K562 (cell line): ENCODE data around the gene SMIM30. TPM values are rescaled to one million over a fixed set of nuclear protein-coding genes. Genes with fewer than 3 reads are reported as not detected.

ENCODE experiments used
- ASH1L ChIP-seq: fragments of 450-650 bp; IDR thresholded peaks from 2 replicates; pipeline ENCODE4 v1.6.1; 2018; ENCODE audit warnings: borderline replicate concordance, mild to moderate bottlenecking, low read depth; ENCODE audit not compliant: partially characterized antibody
- CREB1 ChIP-seq, 2 experiments: sonication (generic) in 1 of 2; formaldehyde crosslinking in 1 of 2; IDR thresholded peaks; 2 replicates each; pipeline versions ENCODE4 v1.6.1 to v1.8.0; 2012 to 2022; ENCODE audit warnings: inconsistent platforms in 1 of 2, mild to moderate bottlenecking in 1 of 2, missing genetic modification reagents in 1 of 2, moderate library complexity in 1 of 2
- DNMT1 ChIP-seq: fragments of 450-650 bp; IDR thresholded peaks from 2 replicates; pipeline ENCODE4 v1.6.1; 2016; ENCODE audit warnings: antibody characterized with exemption, mild to moderate bottlenecking
- ESRRA ChIP-seq: fragments of 450-650 bp; IDR thresholded peaks from 2 replicates; pipeline ENCODE4 v1.6.1; 2014; ENCODE audit warnings: low read depth, mild to moderate bottlenecking, moderate library complexity, borderline replicate concordance
- FOXK2 ChIP-seq, 2 experiments: fragments of 450-650 bp; IDR thresholded peaks in 1 of 2; conservative IDR thresholded peaks in 1 of 2; 2 replicates each; pipeline ENCODE4 v1.6.1; 2016; ENCODE audit warnings: low read depth in 2 of 2, mild to moderate bottlenecking in 1 of 2
- GABPB1 ChIP-seq: sonication (generic); formaldehyde crosslinking; IDR thresholded peaks from 2 replicates; pipeline ENCODE4 v1.8.0; 2022; ENCODE audit warnings: mild to moderate bottlenecking, missing genetic modification reagents
- HDAC2 ChIP-seq: fragments of 450-650 bp; IDR thresholded peaks from 2 replicates; pipeline ENCODE4 v1.6.1; 2016; ENCODE audit warnings: mild to moderate bottlenecking
- L3MBTL2 ChIP-seq: fragments of 450-650 bp; IDR thresholded peaks from 2 replicates; pipeline ENCODE4 v1.6.1; 2016; ENCODE audit warnings: mild to moderate bottlenecking, moderate library complexity
- MAFK ChIP-seq: IDR thresholded peaks from 2 replicates; pipeline ENCODE4 v1.6.1; 2011; ENCODE audit warnings: low read length, improper control_type of control experiment
- RNF2 ChIP-seq: sonication (generic); IDR thresholded peaks from 2 replicates; pipeline ENCODE4 v1.6.1; 2016
- TAL1 ChIP-seq: fragments of 450-650 bp; IDR thresholded peaks from 2 replicates; pipeline ENCODE4 v1.6.1; 2016; ENCODE audit warnings: mild to moderate bottlenecking
- polyA plus RNA-seq, 8 experiments: library from polyadenylated mRNA; depleted of rRNA in 4 of 8; stranded (reverse) in 5 of 8; unstranded in 3 of 8; fragments of >200 nt; fragmentation: Nextera tagmentation in 2 of 8; fragmentation: Illumina TruSeq in 1 of 8; extraction: Ambion mirVana in 2 of 8; extraction: Trizol in 1 of 8; gene quantifications; 2 replicates each; pipeline versions ENCODE4 v1.2.1 to v1.2.3, GENCODE V29; 2011 to 2014; ENCODE audit warnings: inconsistent platforms in 1 of 8, missing spikeins in 1 of 8
- total RNA-seq, 7 experiments: library from RNA; depleted of rRNA in 6 of 7; stranded (reverse); fragments of >200 nt in 6 of 7; fragmentation: Illumina TruSeq in 2 of 7; extraction: Trizol in 2 of 7; gene quantifications; 2 replicates each; pipeline versions ENCODE4 v1.2.1 to v1.2.3, GENCODE V29; 2011 to 2021; ENCODE audit warnings: low replicate concordance in 1 of 7
- TF ChIP-seq, protein P1 (sequence below), 2 experiments: fragments of 450-650 bp; IDR thresholded peaks; 2 replicates each; pipeline ENCODE4 v1.6.1; 2016; ENCODE audit warnings: mild to moderate bottlenecking in 2 of 2, borderline replicate concordance in 1 of 2, low read depth in 1 of 2, moderate library complexity in 1 of 2
- TF ChIP-seq, protein P2 (sequence below), 3 experiments: fragments of 200-800 bp in 1 of 3; sonication (Bioruptor generic) in 1 of 3; sonication (generic) in 1 of 3; formaldehyde crosslinking in 1 of 3; IDR thresholded peaks; 2 replicates each; pipeline versions ENCODE4 v1.6.1 to v1.8.0; 2016 to 2022; ENCODE audit warnings: mild to moderate bottlenecking in 2 of 3, missing compliant biosample characterization in 2 of 3, missing genetic modification characterization in 2 of 3, missing genetic modification reagents in 1 of 3
- TF ChIP-seq, protein P3 (sequence below): IDR thresholded peaks from 2 replicates; pipeline ENCODE4 v1.6.1; 2012; ENCODE audit warnings: low read depth, low read length, improper control_type of control experiment, borderline replicate concordance

Gene SMIM30
- total and polyA plus RNA-seq, 9 of the 15 experiments (the other 6 are each of a cell fraction or from before 2014, with no cell fraction given), result 161 to 891 (median 316) TPM

DNA sequence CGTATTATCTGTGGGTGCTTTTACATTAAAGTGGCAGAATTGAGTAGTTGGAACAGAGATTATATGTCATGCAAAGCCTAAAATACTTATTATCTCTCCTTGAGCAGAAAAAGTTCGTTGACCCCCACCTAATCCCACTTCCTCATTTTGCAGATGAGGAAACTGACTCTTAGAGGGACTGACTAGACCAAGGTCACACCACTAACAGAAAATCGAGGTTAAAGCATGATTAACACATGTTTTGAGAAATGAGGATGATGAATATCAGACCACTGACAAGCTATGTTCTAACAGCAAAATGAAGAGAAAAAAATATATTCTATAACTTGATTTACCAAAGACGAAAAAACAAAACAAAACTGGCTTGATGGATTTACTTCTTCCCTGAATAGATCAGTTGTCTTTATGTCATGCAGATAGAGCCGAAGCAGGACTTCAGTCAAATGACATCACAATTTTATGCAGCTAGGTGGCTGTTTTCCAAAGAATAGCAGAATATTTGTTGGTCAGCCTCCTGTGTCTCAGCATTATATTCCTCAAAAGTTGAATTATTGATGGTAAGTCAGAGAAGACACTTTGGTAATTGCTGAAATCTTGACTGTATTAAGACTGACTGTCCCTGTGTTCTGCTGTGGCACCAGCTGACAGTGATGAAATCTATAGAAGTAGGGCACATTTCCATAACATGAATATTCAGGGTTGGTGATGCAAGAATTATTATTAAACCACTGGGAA is 24.2 kb upstream of the SMIM30 start (continued):
- peak; percentile 95 for TF ChIP-seq HDAC2
- TF ChIP-seq ASH1L, result peak; percentile 45
- peak; percentile 2; the same call in 1 of the 2 replicates for TF ChIP-seq MAFK
- TF ChIP-seq GABPB1 (CRISPR knock-in tag), result no peak
- TF ChIP-seq CREB1 (IDR thresholded peaks at IDR 0.05), result peak; percentile 60
- no peak for TF ChIP-seq CREB1 (CRISPR knock-in tag; IDR thresholded peaks at IDR 0.05)
- TF ChIP-seq TAL1, result peak; percentile 83
- TF ChIP-seq DNMT1, result no peak
- TF ChIP-seq ESRRA, result peak; percentile 96
- TF ChIP-seq, protein P1, sequence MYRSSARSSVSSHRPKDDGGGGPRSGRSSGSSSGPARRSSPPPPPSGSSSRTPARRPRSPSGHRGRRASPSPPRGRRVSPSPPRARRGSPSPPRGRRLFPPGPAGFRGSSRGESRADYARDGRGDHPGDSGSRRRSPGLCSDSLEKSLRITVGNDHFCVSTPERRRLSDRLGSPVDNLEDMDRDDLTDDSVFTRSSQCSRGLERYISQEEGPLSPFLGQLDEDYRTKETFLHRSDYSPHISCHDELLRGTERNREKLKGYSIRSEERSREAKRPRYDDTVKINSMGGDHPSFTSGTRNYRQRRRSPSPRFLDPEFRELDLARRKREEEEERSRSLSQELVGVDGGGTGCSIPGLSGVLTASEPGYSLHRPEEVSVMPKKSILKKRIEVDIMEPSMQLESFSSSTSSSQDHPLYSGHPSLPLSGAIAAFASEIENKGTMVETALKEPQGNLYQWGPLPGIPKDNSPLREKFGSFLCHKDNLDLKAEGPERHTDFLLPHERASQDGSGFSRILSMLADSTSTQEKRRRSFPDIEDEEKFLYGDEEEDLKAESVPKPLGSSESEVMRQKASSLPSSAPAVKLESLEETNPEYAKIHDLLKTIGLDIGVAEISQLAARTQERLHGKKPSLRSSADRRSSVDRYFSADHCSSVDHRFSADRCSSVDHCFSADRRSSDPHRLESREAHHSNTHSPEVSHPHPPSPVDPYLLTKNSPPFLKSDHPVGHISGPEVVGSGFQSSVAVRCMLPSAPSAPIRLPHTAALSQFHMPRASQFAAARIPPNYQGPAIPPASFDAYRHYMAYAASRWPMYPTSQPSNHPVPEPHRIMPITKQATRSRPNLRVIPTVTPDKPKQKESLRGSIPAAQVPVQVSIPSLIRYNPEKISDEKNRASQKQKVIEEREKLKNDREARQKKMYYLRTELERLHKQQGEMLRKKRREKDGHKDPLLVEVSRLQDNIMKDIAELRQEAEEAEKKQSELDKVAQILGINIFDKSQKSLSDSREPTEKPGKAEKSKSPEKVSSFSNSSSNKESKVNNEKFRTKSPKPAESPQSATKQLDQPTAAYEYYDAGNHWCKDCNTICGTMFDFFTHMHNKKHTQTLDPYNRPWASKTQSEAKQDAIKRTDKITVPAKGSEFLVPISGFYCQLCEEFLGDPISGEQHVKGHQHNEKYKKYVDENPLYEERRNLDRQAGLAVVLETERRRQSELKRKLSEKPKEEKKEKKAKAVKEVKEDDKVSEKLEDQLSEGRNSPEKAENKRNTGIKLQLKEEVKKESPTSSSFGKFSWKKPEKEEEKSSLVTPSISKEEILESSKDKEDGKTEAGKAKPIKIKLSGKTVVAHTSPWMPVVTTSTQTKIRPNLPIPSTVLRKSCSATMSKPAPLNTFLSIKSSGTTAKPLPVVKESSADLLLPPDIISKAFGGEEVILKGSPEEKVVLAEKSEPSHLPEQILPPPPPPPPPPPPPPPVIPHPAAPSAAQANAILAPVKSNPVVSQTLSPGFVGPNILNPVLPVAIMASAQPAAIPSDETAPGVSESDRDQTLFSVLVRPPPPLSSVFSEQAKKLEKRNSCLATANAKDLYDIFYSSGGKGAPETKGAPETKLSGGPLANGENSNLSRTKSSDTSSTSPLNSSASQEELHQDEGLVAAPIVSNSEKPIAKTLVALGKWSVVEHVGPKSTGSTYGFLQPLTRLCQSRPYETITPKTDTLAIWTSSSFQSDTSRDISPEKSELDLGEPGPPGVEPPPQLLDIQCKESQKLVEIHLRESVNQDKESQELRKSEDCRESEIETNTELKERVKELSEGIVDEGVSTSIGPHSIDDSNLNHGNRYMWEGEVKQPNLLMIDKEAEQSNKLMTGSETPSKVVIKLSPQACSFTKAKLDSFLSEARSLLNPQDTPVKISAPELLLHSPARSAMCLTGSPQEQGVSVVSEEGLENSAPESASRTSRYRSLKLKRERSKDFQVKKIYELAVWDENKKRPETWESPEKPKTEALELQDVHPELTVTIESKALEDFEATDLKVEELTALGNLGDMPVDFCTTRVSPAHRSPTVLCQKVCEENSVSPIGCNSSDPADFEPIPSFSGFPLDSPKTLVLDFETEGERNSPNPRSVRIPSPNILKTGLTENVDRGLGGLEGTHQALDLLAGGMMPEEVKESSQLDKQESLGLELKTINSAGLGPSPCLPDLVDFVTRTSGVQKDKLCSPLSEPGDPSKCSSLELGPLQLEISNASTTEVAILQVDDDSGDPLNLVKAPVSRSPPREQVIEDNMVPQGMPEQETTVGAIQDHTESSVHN (IDR thresholded peaks at IDR 0.05; ENCODE audit: borderline replicate concordance in 1 of 2, low read depth in 1 of 2), result peak; percentile 35 to 64; a peak in 3 of 4 replicates
- TF ChIP-seq L3MBTL2, result peak; percentile 83
- TF ChIP-seq, protein P2, sequence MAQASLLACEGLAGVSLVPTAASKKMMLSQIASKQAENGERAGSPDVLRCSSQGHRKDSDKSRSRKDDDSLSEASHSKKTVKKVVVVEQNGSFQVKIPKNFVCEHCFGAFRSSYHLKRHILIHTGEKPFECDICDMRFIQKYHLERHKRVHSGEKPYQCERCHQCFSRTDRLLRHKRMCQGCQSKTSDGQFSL (CRISPR knock-in tag; IDR thresholded peaks at IDR 0.05), result no peak
- TF ChIP-seq, protein P2 (tag; IDR thresholded peaks at IDR 0.05), result no peak
- 0 out of 4 replicates have a peak, but pooled peaks of 1 of the 2 experiments have one; percentile 44 for TF ChIP-seq FOXK2 (conservative IDR thresholded peaks at IDR 0.05 in 1 of 2, IDR thresholded peaks at IDR 0.05 in 1 of 2; ENCODE audit: low read depth in 2 of 2)
- TF ChIP-seq, protein P3, sequence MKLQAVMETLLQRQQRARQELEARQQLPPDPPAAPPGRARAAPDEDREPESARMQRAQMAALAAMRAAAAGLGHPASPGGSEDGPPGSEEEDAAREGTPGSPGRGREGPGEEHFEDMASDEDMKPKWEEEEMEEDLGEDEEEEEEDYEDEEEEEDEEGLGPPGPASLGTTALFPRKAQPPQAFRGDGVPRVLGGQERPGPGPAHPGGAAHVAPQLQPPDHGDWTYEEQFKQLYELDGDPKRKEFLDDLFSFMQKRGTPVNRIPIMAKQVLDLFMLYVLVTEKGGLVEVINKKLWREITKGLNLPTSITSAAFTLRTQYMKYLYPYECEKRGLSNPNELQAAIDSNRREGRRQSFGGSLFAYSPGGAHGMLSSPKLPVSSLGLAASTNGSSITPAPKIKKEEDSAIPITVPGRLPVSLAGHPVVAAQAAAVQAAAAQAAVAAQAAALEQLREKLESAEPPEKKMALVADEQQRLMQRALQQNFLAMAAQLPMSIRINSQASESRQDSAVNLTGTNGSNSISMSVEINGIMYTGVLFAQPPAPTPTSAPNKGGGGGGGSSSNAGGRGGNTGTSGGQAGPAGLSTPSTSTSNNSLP, result peak; percentile 78
- peak; percentile 98 for TF ChIP-seq RNF2
